ENCODE data around the gene NAV2.

GRCh38 chr11:20060181-20060580 lies 347.5 kb downstream of the NAV2 start:
- TF ChIP-seq, protein P1, sequence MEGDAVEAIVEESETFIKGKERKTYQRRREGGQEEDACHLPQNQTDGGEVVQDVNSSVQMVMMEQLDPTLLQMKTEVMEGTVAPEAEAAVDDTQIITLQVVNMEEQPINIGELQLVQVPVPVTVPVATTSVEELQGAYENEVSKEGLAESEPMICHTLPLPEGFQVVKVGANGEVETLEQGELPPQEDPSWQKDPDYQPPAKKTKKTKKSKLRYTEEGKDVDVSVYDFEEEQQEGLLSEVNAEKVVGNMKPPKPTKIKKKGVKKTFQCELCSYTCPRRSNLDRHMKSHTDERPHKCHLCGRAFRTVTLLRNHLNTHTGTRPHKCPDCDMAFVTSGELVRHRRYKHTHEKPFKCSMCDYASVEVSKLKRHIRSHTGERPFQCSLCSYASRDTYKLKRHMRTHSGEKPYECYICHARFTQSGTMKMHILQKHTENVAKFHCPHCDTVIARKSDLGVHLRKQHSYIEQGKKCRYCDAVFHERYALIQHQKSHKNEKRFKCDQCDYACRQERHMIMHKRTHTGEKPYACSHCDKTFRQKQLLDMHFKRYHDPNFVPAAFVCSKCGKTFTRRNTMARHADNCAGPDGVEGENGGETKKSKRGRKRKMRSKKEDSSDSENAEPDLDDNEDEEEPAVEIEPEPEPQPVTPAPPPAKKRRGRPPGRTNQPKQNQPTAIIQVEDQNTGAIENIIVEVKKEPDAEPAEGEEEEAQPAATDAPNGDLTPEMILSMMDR (IDR thresholded peaks at IDR 0.05): no peak
- TF ChIP-seq EZH2phosphoT487 (IDR thresholded peaks at IDR 0.05) (no peak), EZH2 (IDR thresholded peaks at IDR 0.05) (no peak)

Data from neural progenitor cell (in vitro differentiated cells).